ENCODE results near the gene BCAS3.

DNA sequence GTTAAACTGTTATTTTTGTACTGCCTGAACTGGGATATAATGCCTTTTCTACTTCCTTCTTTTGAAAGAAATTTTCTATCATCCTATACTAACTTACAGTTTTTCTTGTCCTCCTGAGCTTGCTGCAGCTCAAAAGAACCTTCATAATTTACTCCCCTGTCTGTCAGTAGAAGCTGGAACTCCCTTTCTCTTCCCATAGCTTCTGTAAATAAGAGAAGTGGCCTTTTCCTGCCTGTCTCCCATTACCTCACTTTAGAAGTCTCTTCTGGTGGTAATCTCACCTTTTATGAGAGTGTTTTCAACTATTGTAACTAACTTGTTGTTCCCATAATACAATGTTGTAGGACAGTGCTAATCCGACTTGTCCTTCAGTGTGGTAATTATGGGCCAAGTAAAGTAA is 475.2 kb downstream of the BCAS3 start:
- TF ChIP-seq RAD21 (IDR thresholded peaks at IDR 0.05; ENCODE audit: low read depth) (no peak), EP300 (IDR thresholded peaks at IDR 0.05; ENCODE audit: borderline replicate concordance) (no peak), ZBTB7A (IDR thresholded peaks at IDR 0.05; ENCODE audit: low read depth) (no peak), FOXM1 (IDR thresholded peaks at IDR 0.05; ENCODE audit: borderline replicate concordance, low read depth) (no peak), NFIC (IDR thresholded peaks at IDR 0.05) (no peak), CREB1 (IDR thresholded peaks at IDR 0.05; ENCODE audit: low read depth) (no peak), CEBPB (IDR thresholded peaks at IDR 0.05) (no peak)
- TF ChIP-seq, protein P1, sequence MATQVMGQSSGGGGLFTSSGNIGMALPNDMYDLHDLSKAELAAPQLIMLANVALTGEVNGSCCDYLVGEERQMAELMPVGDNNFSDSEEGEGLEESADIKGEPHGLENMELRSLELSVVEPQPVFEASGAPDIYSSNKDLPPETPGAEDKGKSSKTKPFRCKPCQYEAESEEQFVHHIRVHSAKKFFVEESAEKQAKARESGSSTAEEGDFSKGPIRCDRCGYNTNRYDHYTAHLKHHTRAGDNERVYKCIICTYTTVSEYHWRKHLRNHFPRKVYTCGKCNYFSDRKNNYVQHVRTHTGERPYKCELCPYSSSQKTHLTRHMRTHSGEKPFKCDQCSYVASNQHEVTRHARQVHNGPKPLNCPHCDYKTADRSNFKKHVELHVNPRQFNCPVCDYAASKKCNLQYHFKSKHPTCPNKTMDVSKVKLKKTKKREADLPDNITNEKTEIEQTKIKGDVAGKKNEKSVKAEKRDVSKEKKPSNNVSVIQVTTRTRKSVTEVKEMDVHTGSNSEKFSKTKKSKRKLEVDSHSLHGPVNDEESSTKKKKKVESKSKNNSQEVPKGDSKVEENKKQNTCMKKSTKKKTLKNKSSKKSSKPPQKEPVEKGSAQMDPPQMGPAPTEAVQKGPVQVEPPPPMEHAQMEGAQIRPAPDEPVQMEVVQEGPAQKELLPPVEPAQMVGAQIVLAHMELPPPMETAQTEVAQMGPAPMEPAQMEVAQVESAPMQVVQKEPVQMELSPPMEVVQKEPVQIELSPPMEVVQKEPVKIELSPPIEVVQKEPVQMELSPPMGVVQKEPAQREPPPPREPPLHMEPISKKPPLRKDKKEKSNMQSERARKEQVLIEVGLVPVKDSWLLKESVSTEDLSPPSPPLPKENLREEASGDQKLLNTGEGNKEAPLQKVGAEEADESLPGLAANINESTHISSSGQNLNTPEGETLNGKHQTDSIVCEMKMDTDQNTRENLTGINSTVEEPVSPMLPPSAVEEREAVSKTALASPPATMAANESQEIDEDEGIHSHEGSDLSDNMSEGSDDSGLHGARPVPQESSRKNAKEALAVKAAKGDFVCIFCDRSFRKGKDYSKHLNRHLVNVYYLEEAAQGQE (IDR thresholded peaks at IDR 0.05; ENCODE audit: low read depth): no peak
- TF ChIP-seq, protein P2, sequence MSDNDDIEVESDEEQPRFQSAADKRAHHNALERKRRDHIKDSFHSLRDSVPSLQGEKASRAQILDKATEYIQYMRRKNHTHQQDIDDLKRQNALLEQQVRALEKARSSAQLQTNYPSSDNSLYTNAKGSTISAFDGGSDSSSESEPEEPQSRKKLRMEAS (IDR thresholded peaks at IDR 0.05): no peak

All from Ishikawa (cell line).